ENCODE data around the gene CEL.

Gene CEL

DNA sequence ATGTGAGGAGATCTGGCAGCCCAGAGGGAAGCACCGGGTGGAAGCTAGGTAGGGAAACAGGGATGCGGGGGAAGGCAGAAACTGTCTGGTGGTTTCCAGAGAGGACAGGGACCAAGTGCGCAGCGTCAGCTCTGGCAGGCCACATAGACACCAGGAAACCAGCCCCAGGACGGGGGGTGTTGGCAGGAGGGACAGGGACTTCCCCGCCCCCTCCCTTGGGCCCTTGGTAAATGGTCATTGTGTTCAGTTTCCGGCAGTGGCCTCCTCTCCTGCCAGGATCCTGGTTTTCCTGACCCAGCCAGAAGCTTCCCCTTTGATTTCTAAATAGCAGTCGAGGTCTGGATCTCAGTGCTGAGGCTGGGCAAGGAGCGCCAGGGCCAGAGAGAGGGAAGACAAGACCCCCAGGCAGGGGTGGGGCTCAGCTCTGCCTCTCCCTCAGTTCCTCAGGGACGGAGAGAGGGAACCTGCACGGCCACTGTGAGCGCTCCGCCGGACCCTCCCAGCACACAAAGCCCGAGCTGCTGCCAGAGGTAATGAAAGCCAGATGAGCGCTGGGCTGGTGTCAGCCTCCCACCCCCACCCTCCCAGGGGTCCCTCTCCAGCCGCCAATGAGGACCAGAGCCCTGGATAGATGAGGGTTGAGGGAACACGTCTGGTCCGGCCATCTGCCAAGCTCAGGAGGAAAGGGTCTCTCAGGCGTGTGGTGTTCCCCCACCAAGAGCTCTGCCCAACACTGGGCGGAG lies 57.5 kb downstream of the CEL start:
- no peak for DNase-seq

DNA sequence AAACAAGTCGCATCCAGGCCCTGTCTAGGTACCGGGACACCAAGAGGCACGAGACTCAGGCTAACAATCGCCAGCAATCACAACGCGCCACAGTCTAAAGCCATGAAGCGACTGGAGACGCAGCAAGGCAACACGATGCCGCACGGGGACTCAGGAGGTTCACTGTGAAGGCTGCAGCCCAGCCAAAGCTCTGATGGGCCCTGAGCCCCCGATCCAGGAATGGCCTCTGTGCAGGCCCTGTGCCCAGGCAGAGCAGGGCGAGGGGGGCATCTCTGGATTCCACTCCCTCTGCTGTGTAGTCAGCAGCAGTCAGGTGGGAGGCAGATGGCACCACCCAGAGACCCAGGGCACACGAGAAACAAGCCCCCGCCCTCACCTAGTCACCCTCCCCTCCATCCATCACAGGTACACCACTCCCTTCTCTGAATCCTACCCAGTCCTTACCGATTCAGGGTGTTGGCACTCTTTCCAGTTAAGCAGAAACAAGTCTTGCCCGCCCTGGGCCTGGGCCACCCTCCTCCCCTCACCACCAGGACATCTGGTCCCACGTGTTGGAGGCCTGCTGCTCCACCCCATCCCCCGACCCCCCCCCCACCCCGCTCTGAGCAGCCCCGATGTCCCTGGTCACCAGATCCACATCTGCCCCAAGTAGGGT lies 58.2 kb downstream of the CEL start:
- DNase-seq = no peak

DNA sequence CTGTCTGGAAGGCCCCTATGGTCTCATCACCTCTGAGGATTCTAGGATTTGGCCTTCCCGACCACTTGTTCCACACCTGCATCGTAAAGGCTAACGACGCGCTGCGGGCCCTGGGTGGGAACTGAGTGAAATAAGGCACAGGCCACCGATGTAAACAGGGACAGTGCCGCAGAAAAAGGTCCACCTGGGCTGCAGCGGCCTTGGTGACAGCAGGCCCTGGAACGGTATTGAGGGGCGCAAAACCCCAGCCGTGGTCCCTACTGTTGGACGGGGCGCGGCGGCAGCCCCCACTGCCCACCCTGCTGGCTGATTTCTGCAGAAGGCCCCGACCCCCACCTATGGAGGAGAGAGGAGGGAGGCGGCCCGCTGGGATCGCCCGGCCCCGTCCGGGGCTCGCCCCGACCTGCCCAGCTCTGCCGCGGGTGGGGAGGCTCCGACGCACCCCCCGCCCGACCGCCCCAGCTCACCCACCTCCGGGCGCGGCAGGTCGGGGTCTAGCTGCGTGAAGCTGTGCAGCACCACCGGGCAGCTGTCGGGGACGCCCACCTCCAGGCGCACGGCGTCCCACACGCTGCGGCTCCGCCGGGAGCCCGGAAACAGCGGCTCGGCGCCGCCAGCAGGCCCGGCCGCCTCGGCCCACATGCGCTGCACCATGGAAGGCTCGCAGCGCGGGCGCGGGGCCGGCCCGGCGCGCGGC lies 58.9 kb downstream of the CEL start:
- no peak for DNase-seq

Measured in activated effector memory CD4-positive, alpha-beta T cell treated with Interleukin-2 at 50 U/mL for 16 hours (primary cell).